SK-N-SH (cell line): ENCODE results near the gene FBN1.

Experiments used
- CTCF ChIP-seq: fragments of 200-600 bp; sonication (generic); IDR thresholded peaks from 2 replicates; pipeline ENCODE4 v1.6.1; 2017; ENCODE audit warnings: antibody characterized with exemption, mild to moderate bottlenecking, moderate library complexity
- EP300 ChIP-seq, 2 experiments: IDR thresholded peaks; 2 replicates each; pipeline versions ENCODE4 v1.4.0 to v1.6.1; 2012; ENCODE audit warnings: borderline replicate concordance in 1 of 2, low read depth in 1 of 2, low read length in 1 of 2
- EZH2phosphoT487 ChIP-seq: fragments of 200-600 bp; sonication (generic); IDR thresholded peaks from 2 replicates; pipeline ENCODE4 v1.6.1; 2017; ENCODE audit warnings: low read depth, mixed run types, mild to moderate bottlenecking, antibody characterized with exemption, moderate library complexity, borderline replicate concordance
- FOXJ3 ChIP-seq: sonication (generic); formaldehyde crosslinking; IDR thresholded peaks from 2 replicates; pipeline ENCODE4 v1.5.1; 2020; ENCODE audit warnings: mild to moderate bottlenecking, missing genetic modification reagents
- MAX ChIP-seq: IDR thresholded peaks from 2 replicates; pipeline ENCODE4 v1.4.0; 2012; ENCODE audit warnings: low read depth
- MXI1 ChIP-seq: IDR thresholded peaks from 2 replicates; pipeline ENCODE4 v1.6.1; 2012; ENCODE audit warnings: mild to moderate bottlenecking, low read depth, low read length, improper control_type of control experiment
- REST ChIP-seq: IDR thresholded peaks from 2 replicates; pipeline ENCODE4 v1.6.1; 2012; ENCODE audit warnings: mild to moderate bottlenecking, low read depth, low read length, moderate library complexity
- USF2 ChIP-seq: fragments of 150-350 bp; IDR thresholded peaks from 2 replicates; pipeline ENCODE4 v1.6.1; 2017; ENCODE audit warnings: antibody characterized with exemption, low read length, low read depth, borderline replicate concordance
- ZBTB33 ChIP-seq: IDR thresholded peaks from 2 replicates; pipeline ENCODE4 v1.4.0; 2012; ENCODE audit warnings: low read depth, borderline replicate concordance

- TF ChIP-seq EP300 (IDR thresholded peaks at IDR 0.05; ENCODE audit: borderline replicate concordance in 1 of 2, low read depth in 1 of 2, low read length in 1 of 2) (peak in 1 of 2 experiments; percentile 51; a peak in 2 of 4 replicates), USF2 (no peak), CTCF (no peak), EZH2phosphoT487 (no peak), MXI1 (no peak), MAX (0 out of 2 replicates have a peak, but pooled peaks have one; percentile 21), REST (peak; percentile 48; the same call in 1 of the 2 replicates), FOXJ3 (CRISPR knock-in tag) (no peak), ZBTB33 (no peak)
These were observed 86.2 kb downstream of the FBN1 start for GRCh38 chr15:48559285-48559684.
